NB4 (cell line): ENCODE measurements around the gene ZDHHC4.
A peak's percentile ranks its signal among the peaks of the same experiment; 100 is the strongest.

Experiments used
- DNase-seq: peaks from one replicate; pipeline ENCODE4 v3.0.0; 2010; ENCODE audit warnings: low read depth
- H3K4me3 ChIP-seq: one replicate; pipeline ENCODE4 v1.5.1; 2011; ENCODE audit warnings: mild to moderate bottlenecking, low read depth, low read length, moderate library complexity
- CTCF ChIP-seq: IDR thresholded peaks from one replicate; pipeline ENCODE4 v1.5.1; 2012; ENCODE audit warnings: low read depth, low read length
- MAX ChIP-seq: IDR thresholded peaks from 2 replicates; pipeline ENCODE4 v1.6.1; 2011; ENCODE audit warnings: low read depth, low read length
- MYC ChIP-seq: IDR thresholded peaks from 2 replicates; pipeline ENCODE4 v1.6.1; 2011; ENCODE audit warnings: low read depth, low read length
- POLR2A ChIP-seq: IDR thresholded peaks from 2 replicates; pipeline ENCODE4 v1.6.1; 2011; ENCODE audit warnings: mild to moderate bottlenecking; ENCODE audit not compliant: insufficient read length; ENCODE audit errors: extremely low read depth

The ZDHHC4 gene

GRCh38 chr7:6608081-6608480 lies 30.8 kb downstream of the ZDHHC4 start:
- no peak for DNase-seq
- no peak for TF ChIP-seq CTCF
- TF ChIP-seq MYC: no peak
- no peak for TF ChIP-seq POLR2A
- TF ChIP-seq MAX: no peak
- no peak overlapping the region for H3K4me3 ChIP-seq

GRCh38 chr7:6608794-6609193 lies 31.5 kb downstream of the ZDHHC4 start:
- no peak for DNase-seq
- TF ChIP-seq MAX (no peak), POLR2A (no peak), MYC (no peak), CTCF (no peak)

GRCh38 chr7:6612819-6613218 lies 35.6 kb downstream of the ZDHHC4 start:
- TF ChIP-seq CTCF: no peak
- no peak for TF ChIP-seq POLR2A
- TF ChIP-seq MYC: no peak
- no peak for TF ChIP-seq MAX
- H3K4me3 ChIP-seq: no peak overlapping the region
- no peak for DNase-seq

More at GRCh38 chr7:6608794-6609193, 31.5 kb downstream of the ZDHHC4 start:
- no peak overlapping the region for H3K4me3 ChIP-seq

- TF ChIP-seq CTCF (no peak), POLR2A (no peak), MYC (no peak), MAX (no peak)
- no peak for DNase-seq
- no peak overlapping the region for H3K4me3 ChIP-seq
These were observed 36.5 kb downstream of the ZDHHC4 start for GRCh38 chr7:6613706-6614105.

GRCh38 chr7:6614953-6615722 lies 37.9 kb downstream of the ZDHHC4 start, which contains the start of gene ZNF853:
Gene ZNF853 (plus strand): TSS chr7:6615610. CDS start chr7:6616175, 565 bp downstream.
- TF ChIP-seq POLR2A: no peak
- no peak for TF ChIP-seq MYC
- TF ChIP-seq CTCF: peak; percentile 15
- no peak for TF ChIP-seq MAX
- peak; percentile 41 for DNase-seq
- peak within 1 kb of the TSS; percentile 11 for H3K4me3 ChIP-seq
